Activated CD4-positive, alpha-beta T cell treated with anti-CD3 and anti-CD28 coated beads, Interleukin-2, amount 50 U/mL, for 1 hour (primary cell): ENCODE data around the gene DHCR24.
"Not testable (repeated sequence)": the region's sequence is repeated elsewhere in the genome, so short reads cannot be mapped to it uniquely, and the experiment has no call there.

Experiments
- DNase-seq: peaks from one replicate; pipeline ENCODE4 v3.0.0-alpha.2; 2020

The DHCR24 gene

GRCh38 chr1:54886724-54887664 lies at the start of gene DHCR24:
DHCR24 (minus strand) TSS chr1:54887195; CDS start chr1:54887119, 76 bp downstream.
- peak; percentile 55 for DNase-seq

- no peak for DNase-seq
These were observed 49.8 kb upstream of the DHCR24 start for GRCh38 chr1:54936791-54937190.

- DNase-seq, result no peak
These were observed 47.9 kb upstream of the DHCR24 start for GRCh38 chr1:54934869-54935268.

- DNase-seq, result not testable (repeated sequence)
These were observed 47.1 kb upstream of the DHCR24 start for GRCh38 chr1:54934081-54934480.

- no peak for DNase-seq
These were observed 44.4 kb upstream of the DHCR24 start for GRCh38 chr1:54931275-54931840.

GRCh38 chr1:54929700-54930099 lies 42.7 kb upstream of the DHCR24 start:
- DNase-seq, result no peak

- no peak for DNase-seq
These were observed 41.3 kb upstream of the DHCR24 start for GRCh38 chr1:54928327-54928726.

GRCh38 chr1:54927472-54928240 lies 40.7 kb upstream of the DHCR24 start:
- DNase-seq, result no peak

- DNase-seq, result no peak
These were observed 40.0 kb upstream of the DHCR24 start for GRCh38 chr1:54926970-54927369.

GRCh38 chr1:54922921-54923421 lies 36.0 kb upstream of the DHCR24 start:
- no peak for DNase-seq

- no peak for DNase-seq
These were observed 35.2 kb upstream of the DHCR24 start for GRCh38 chr1:54922040-54922761.

GRCh38 chr1:54919367-54920359 lies 32.7 kb upstream of the DHCR24 start:
- no peak for DNase-seq

- not testable (repeated sequence) for DNase-seq
These were observed 24.1 kb upstream of the DHCR24 start for GRCh38 chr1:54911076-54911475.

GRCh38 chr1:54906586-54906985 lies 19.6 kb upstream of the DHCR24 start:
- no peak for DNase-seq

GRCh38 chr1:54904476-54905048 lies 17.6 kb upstream of the DHCR24 start:
- DNase-seq, result no peak

- DNase-seq, result no peak
These were observed 7.3 kb upstream of the DHCR24 start for GRCh38 chr1:54894271-54894670.

- DNase-seq, result no peak
These were observed 5.6 kb upstream of the DHCR24 start for GRCh38 chr1:54892586-54892985.

GRCh38 chr1:54889132-54889725 lies 2.2 kb upstream of the DHCR24 start:
- no peak for DNase-seq

GRCh38 chr1:54888080-54888733 lies 1.2 kb upstream of the DHCR24 start:
- DNase-seq, result no peak

- no peak for DNase-seq
These were observed 673 bp upstream of the DHCR24 start for GRCh38 chr1:54887665-54888071.
